Measurements from ENCODE around the gene RPL7A.
"Not testable (repeated sequence)": the region's sequence is repeated elsewhere in the genome, so short reads cannot be mapped to it uniquely, and the experiment has no call there.

The RPL7A gene
- 895 to 1,227 reads per million in 2 donors for total RNA-seq

DNA sequence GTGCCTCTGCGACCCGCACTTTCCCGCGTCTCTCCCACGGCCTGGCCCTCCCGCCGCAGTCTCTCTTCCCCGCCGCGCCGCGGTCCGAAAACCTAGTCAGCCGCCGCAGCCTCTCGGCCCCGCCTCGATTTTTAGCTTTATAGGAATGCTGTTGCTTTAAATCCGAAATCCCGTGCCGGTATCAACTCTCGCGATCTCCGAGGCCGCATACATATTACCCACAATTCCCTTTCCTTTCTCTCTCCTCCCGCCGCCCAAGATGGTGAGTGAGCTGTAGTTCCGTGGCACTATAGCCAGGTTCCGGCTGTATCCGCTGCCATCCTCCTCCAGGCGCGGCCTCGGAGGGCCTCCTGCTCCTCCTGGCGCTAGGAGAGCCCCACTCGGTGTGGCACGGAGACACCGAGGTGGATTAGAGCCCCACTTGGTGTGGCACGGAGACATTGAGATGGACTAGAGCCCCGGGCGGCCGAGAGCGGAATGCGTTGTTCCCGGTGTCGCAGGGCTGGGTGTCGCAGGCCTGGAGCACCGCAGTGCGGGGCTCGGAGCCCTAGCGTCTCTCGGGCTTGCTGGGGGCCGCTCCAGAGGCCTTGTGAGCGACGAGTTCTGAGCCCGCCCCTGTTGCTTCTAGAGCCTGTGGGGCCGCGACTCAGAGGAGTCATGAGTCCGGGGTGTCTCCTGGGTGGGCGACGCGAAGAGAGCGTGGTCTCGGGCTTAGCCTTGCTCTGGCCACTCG lies at the start of gene RPL7A, which contains the start of gene MED22:
Gene RPL7A, plus strand, starts transcription at position 234 of the 733 bp plus-strand sequence. Its CDS starts 26 bp downstream, at position 260.
Gene MED22, minus strand, starts transcription at position 147 of the 733 bp plus-strand sequence. CDS start 1,469 bp downstream, outside the sequence.
- peak; percentile 51 for DNase-seq

DNA sequence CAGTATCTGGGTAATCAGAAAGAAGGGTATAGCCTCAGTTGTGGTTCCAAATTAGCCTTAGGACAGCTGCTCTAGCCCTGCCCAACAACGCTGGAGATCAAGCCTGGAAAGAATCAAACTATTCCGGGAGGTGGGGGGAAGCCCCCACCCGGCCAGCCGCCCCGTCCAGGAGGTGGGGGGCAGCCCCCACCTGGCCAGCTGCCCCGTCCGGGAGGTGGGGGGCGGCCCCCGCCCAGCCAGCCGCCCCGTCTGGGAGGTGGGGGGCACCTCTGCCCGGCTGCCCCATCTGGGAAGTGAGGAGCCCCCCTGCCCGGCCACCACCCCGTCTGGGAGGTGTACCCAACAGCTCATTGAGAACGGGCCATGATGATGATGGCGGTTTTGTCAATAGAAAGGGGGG lies 48.0 kb upstream of the RPL7A start:
- not testable (repeated sequence) for DNase-seq

DNA sequence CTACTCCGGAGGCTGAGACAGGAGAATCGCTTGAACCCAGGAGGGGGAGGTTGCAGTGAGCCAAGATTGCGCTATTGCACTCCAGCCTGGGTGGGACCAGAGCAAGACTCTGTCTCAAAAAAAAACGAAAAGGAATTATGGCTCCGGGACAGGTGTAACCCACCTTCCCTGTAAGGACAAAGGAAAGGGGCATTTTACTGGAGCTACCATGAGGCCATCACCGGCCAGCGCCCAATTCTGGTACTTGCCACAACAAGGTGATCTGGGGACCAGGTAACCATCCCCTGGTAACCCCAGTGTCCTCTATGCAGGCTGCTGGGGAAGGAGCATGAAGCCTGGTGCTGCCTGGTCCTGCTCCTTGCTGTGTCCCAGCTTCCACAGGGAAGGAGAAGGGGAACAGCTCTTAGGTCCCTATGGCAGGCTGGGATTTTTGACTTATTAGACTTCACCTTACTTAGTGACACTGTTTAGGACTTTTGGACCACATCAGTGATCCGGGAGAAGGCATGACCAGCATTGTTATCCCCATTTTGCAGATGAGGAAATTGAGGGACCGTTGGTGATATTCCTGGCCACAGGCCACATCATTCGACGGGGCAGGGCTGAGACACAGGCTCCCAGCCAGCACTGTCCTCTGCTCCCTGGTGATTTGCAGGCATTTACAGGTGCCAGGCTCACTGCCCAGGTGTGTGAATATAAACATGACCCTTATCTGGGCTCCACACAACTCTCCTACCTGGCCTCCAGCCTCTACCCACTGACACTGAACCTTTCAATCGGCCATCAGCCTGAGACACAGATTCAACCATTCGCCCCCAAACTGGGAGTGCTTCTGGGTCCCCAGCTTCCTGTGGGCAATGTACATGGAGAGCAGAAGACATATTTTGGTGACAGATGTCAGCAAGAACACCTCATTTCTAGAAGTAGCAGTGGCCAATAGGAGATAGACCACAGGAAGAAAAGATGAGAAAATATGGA lies 46.5 kb upstream of the RPL7A start:
- DNase-seq = no peak

DNA sequence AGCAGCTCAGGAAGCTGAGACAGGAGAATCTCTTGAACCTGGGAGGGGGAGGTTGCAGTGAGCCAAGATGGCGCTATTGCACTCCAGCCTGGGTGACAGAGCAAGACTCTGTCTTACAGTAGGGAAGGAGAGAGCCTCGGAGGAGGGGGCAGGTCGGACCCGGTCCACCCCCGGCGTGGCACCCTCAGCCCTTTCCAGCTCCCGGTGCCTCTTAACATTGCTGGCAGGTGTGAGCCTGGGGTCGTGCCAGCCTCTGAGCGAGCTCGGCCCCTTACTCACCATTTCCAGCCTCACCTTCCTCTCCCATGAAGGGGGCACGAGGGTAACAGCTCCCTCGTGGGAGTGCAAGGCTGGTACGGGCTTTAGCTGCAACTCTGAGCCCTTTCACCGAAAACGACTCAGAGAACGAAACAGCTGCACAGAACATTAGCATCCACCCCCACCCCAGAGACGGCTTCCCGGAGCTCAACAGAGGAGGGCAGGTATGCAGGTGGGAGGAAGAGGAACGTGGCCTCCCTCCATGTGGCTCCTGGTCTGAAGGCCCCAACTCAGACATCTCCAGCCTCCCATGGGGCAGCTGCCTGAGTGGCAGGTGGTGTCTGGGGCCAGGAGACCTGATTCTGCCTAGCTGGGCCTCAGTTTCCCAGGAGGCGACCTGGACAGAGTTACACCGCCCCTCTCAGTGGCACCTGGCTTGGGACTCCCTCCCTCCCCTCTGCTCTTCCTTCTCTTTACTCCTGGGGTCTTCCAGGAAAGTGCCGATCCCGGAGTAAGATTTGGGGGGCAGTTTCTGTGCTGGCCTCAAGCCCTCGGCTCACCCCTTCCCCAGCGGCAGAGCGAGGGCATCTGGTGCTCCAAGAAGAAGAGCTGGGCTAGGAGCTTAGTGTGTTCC lies 44.5 kb upstream of the RPL7A start:
- DNase-seq = no peak

DNA sequence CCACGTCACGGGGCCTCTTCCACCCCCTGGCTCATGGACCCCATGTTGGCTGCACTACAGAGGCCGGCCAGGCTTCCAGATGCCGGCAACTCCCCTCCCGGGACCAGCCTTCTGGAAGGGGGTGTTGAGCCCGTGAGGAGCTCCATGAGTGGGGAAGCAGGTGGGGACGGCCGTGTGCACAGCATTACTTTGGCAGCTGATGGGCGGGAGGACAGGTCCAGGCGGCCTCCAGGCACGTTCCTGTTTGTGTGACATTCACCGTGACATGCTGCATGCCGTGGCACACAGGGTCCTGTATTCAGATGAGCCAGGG lies 43.9 kb upstream of the RPL7A start:
- no peak for DNase-seq

DNA sequence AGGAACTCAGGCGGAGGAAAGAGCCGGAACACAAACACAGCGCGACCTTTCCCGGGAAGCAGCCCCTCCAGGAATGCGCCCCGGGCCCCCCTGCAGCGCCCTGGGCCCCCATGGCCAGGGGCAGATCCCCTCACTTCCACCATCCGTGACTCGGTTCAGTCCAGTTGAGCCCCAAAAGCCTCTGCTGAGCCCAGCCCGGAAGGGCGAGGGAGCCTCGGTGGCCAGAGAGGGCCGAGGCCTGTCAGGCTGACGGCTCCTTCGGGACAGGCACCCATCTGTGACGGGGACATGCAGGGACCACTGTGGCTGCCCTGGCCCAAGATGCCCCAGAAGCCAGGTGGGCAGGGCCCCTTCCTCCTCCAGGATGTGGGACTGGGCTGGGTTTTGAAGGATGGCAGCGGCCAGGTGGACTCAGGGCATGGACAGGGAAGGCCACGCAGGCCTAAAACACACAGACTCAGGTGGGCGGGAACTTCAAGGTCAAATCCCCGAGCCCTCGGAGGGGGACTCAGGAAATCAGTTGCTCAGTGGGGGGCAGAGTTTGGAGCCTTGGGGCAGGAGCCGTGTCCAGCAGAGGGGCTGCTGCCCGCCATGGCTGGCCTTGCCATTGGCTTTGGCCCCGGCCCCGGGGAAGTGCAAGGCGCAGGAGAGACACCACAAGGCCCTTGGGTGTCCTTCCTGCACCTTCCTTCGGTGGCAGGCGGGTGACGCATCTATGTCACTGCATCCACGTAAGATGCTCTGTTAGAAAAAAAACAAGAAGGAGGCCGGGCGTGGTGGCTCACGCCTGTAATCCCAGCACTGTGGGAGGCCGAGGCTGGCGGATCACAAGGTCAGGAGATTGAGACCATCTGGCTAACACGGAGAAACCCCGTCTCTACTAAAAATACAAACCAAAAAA lies 43.3 kb upstream of the RPL7A start:
- no peak for DNase-seq

DNA sequence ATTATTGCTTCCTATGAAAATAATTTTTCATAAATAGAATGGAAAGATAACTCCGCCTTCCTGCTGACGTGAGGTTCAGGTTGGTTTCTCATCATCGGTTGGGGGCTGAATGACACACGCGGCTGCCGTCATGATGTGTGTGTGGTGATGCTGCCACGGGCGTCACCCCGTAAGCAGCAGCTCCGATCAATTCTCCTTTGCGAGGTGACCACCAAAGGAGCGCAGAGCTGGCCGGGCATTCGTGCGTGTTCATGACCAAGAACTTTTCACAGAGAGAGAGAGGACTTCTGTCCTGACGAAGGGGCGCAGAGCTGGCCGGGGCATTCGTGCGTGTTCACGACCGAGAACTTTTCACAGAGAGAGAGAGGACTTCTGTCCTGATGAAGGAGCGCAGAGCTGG lies 42.3 kb upstream of the RPL7A start:
- DNase-seq = no peak

DNA sequence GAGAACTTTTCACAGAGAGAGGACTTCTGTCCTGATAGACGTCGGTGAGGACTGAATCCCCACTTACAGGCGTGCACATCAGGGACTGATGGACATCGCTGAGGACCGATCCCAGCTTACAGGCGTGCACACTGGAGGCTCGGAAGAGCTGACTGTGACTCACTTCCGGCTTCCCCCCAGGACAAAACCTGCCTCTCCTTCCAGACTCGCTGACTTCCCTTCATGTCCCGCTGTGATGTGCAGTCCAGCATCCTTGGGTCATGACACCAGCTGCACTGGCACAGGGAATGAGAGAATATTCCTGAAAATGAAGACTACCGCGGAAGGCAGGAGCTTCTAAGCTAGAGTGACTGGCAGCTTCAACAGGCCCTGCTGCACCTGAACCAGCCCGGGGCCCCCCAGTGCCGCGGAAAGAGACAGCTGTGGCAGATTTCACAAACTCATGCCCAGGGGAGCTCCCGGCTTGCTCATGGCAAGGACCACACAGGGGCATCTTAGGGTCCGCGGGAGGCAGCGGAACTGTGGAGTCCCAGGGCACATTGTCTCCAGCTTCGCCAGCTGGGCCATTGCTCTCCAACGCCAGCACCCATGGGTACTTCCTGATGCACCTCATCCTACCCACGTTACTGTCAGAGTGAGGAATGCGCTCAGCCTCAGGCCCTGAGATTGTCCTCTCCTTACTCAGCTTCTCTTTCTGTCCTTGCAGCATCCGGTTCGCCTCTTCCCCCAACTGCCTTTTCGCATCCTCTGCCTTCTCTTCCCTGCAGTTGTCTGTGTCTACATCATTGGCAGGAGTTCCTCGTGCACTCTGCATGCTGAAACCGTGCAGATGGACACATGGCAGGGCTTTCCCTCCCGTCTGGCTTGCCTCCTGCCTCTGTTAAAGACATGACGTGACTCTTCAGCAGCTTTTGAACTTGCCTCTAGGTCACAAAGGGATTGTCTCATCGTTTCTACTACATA lies 41.5 kb upstream of the RPL7A start:
- no peak for DNase-seq

DNA sequence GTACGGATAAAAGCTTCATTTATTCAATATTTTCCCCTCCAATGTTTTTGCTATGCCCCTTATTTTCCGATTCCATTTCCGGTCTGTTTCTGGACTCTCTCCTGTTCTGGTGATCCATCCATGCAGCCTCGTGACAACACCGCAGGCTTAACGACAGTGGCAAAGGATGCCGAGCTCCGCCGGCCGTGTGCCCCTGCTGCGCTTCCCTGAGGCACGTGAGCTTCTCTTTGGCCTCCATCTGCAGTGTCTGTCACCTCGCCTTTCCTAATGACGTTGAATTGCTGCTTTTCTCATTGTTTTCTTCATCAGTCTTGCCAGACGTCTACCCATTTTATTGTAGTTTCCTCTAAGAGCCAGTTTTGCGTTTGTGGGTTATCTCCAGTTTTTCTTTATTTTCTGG lies 40.7 kb upstream of the RPL7A start:
- DNase-seq = no peak

DNA sequence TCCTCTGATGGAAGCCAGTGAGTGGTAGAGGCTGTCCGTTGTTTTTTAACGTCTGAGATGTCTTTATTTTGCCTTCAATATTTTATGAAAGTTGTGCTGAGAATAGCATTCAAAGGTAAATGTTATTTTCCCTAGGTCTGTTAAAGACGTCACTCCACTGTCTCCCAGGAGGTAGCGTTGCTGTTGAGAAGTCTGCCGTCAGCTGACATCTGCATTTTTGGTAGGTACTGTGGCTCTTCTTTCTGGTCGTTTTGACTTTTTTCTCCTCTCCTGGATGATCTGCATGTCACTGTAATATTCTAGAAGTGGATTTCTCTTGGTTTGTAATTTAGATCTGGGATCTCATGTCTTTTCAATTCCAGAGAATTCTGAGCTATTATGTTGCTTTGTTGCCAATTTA lies 38.4 kb upstream of the RPL7A start:
- no peak for DNase-seq

DNA sequence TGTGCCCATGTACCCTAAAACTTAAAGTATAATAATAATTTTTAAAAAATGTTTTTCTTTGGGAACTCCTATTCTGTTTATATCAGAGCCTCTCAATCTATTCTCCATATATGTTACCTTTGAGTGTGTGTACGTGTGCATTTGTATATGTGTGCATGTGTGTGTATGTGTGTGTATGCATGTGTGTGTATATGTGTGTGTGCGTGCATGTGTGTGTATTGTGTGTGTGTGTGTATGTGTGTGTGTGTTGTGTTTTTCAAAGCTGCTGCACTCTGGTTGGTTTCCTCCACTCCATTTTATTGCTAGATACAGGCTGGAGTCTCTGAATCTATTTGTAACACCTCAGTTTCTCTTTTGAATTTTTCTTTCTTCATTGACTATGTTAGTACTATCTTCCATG lies 32.0 kb upstream of the RPL7A start:
- DNase-seq = no peak

DNA sequence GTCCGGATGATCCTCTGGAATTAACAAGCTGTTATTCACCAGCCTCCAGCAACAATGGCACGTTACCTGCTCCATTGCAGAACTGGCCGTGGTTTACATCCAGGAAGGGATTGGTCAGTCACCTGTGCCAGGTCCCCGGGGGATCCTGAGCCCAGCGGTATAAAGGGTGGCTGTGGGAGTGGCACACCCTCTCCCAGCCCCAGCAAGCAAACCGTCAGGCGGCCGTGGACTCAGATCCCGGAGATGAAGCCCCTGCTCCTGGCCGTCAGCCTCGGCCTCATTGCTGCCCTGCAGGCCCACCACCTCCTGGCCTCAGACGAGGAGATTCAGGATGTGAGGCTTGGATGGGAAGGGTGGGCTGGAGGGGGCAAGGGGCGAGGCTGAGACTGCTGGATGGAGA lies 30.5 kb upstream of the RPL7A start:
- DNase-seq = not testable (repeated sequence)

DNA sequence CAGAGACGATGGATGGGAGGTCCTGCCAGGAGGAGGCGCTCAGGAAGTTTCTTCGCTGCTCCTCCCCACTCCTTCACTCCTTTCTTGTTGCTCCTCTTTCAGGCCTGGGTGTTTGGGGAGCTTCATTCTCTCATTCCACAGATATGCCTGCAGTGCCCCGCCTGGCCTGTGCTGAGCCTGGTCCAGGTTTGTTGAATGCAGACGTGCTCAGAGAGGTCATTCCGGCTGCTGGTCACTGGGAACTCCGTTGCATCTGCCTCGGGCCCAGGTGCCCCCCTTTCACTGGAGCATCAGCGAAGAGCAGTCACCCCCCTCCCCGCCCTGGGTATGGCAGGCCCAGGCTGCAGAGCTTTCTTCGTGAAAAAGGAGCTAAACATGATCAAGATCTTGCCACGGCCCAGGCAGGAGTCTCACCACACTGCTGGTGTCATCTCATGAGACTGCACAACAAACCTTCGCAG lies 27.6 kb upstream of the RPL7A start:
- no peak for DNase-seq

DNA sequence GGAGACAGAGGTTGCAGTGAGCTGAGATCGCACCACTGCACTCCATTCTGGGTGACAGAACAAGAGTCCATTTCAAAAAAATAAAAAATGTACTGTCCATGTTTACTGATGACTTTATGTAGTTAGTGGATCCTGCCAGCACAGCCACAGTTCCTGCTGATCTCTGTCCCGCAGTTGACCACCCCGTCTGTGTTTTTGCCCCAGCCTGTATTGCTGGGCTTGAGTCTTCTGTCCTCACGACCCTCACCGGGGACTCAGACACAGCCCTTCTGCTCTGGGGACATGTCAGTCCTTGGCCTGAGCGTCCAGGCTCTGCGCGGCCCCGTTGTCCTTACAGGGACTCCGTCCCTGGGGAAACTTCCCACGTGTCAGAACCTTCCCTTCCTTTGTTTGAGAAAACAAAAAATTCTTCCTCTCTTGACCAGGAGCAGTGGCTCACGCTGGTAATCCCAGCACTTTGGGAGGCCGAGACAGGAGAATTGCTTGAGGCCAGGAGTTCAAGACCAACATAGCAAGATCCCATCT lies 26.5 kb upstream of the RPL7A start:
- no peak for DNase-seq

DNA sequence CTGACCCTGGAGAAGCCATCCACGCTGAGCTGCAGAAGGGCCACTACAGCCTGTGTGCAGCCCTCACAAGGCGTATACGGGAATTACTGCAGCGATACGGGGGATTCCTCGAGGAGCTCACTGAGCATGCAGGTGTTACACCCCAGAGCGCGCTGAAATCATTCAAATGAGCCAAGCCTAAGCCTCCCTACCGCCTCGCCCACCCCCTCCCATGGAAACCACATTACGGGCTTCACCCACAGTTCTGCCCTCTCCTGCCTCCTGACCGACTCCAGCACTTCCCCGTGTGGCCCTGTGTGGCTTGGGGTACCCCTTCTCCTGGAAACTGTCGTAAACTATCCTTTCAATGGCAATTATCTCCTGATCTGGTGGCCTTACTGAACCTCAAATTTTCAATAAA lies 25.3 kb upstream of the RPL7A start:
- no peak for DNase-seq

DNA sequence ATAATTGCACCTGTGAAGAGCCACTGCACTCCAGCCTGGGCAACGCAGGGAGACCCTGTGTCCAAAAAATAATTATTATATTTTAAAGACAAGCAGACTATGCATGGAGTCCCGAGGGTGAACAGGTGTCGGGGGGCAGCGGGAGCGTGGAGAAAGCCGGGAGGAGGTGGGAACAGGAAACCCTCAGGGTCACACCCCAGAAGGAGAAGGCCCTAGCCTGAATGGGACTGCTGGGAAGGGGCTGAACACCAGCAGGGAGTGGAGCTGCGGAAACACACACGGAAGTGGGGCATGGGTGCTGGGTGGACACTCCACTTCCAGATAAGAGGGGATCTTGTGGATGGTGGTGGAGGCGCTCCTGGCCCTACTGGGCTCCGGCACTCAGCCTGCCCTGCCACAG lies 24.8 kb upstream of the RPL7A start:
- no peak for DNase-seq

DNA sequence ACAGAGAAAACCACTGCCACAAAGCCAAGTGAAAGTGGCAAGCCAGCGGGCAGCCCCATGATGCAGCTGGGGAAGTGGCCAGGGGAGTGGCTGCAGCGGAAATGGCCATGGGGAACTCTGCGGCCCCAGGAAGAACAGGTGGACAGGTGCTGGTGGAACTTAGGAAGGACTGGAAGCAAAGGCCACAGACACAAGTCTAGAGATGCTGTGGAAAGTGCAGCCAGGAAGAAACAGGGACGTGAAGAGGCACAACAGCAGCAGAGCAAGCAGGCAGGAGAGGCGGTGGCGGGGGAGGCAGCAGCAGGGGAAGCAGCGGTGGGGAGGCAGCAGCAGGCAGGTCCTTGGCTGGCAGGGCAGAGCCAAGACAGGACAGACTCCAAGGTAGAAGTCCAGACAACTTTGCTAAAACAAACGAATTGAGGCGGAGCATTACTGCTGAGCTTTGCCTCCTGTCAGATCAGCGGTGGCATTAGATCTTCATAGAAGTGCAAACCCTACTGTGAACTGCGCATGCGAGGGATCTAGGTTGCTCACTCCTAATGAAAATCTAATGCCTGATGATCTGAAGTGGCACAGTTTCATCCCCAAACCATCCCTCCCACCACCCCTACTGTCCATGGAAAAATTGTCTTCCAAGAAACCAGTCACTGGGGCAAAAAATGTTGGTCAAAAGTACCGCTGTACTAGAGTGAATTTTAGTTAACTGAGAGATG lies 23.9 kb upstream of the RPL7A start:
- no peak for DNase-seq

DNA sequence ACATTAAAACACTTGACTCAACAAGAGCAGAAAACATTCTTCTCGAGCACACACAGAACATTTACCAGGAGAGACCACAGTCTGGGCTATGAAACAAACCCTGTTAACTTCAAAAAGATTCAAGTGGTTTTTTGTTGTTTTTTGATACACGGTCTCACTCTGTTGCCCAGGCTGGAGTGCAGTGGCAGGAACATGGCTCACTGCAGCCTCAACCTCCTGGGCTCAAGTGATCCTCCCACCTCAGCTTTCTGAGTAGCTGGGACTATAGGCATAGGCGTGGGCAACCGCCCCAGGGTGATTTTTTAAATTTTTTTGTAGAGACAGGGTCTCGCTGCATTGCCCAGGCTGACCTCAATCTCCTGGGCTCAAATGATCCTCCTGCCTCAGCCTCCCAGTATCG lies 21.0 kb upstream of the RPL7A start:
- not testable (repeated sequence) for DNase-seq

DNA sequence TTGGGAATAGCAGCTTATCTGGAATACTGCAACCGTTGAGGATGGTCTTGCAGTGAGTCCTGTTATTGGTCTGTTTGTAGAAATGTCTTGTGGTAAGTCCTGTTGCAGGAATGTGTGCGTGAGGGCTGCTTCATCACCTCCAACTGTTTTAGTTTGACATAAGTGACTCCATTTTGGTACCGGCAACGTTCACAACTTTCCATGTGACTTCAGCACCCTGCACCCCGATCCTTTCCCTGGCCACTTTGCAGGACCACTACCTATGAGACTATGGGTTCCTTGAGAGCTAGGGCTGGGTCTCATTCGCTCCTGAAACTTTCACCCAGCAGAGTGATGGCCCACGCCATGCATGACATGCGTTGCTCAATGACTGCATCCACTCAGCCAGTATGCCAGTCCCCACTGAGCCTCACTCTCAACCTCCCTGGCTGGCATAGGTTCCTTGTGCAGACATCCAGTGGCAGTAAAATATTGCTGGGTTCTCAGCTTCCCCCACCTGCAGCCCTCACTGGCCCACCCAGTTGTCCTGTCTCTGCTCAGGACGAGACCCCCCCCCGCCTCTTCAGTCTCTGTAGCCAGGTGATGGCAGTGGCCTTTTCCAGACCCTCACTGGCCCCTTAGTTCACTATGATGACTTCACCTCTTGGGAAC lies 20.1 kb upstream of the RPL7A start:
- DNase-seq = no peak
